ENCODE data around the gene HDGF.

The HDGF gene

DNA sequence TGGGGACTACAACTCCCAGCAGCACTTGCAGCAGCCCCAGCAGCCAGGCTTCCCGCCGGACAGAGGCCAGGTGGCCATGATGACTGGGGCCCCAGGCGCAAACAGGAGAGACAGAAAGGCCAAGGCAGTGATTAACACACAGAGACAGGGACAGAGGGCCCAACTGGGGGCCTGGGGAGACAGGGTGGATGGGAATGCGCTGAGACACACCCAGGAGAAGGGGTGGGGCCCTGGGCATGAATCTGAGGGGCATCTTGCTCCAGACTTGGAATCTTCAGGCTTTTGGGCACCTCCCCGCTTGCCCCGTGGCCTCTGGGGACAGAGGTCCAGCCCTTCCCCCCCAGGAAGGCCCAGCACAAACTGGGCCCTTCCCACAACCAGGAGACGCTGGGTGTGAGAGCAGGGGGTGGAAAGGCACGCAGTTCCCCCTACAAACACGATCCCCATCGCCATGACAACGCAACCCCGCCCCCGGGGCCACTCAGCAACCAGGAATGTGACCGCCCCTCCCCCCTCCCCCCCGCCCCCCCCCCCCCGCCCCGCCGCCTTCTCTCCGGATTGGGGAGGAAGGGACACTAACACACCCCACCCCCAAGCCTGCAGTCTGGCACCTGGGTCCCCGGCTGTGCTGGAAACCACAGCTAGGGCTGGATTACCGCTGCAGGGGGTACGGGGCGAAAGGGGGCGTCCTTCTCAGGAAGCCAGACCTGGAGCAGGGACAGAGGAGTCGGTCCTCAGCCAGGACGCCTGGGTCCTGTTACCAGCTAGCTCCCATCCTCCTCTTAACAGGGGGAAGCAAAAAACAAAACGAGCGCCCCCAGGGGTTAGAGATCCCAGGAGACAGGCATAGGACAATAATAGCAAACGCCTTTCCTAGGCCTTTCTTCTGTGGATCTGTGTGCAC is 4.5 kb downstream of the HDGF start:
- peak; percentile 86 for DNase-seq (ENCODE audit: low read depth)

DNA sequence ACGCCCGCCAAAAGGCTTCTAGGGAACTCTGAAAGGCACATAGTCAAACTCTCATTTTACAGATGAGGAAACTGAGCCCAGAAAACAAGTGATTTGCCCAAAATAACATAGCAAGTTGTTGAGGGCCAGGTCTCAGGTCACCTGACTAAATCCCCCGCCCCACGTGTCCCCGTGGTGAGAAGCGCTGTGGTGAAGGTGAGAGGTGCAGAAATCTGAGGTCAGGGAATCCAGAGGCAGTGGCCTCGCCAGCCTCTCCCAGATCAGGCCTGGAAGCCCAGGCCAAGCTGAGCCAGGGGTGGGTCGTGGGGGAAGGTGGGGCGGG is 5.1 kb downstream of the HDGF start:
- no peak for DNase-seq (ENCODE audit: low read depth)

GRCh38 chr1:156745881-156746280 is 5.6 kb downstream of the HDGF start:
- no peak for DNase-seq (ENCODE audit: low read depth)

DNA sequence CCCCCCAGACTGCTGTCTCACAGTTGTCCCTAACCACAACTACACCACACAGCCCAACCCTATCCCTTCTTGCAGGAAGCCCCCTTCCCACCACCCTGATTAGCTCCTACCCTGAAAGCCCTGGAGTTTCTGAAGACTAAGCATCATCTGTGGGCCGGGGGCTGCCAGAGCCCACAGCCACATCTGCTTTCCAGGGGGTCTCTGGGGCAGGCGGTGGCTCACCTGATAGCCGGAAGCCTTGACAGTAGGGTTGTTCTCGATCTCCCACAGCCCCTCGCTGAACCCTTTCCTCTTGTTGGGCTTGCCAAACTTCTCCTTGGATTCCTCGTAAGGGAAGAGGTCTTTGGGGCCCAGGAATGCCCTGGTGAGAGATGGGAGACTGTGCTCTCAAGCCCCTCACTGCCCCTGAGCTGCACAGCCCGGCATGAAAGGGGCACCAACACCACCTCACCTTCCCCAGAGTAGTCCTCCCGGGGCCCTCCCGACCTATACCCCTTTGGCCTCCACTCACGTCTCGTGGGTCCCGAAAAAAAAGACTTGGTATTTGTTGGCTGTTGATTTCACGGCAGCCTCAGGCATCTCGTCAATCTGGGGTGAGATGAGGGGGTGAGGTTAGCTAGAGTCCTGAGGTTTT is 6.6 kb downstream of the HDGF start:
- no peak for DNase-seq (ENCODE audit: low read depth)

- no peak for DNase-seq (ENCODE audit: low read depth)
Measured at GRCh38 chr1:156744344-156744743, 7.1 kb downstream of the HDGF start.

- no peak for DNase-seq (ENCODE audit: low read depth)
Measured at GRCh38 chr1:156743367-156744302, 7.8 kb downstream of the HDGF start.

DNA sequence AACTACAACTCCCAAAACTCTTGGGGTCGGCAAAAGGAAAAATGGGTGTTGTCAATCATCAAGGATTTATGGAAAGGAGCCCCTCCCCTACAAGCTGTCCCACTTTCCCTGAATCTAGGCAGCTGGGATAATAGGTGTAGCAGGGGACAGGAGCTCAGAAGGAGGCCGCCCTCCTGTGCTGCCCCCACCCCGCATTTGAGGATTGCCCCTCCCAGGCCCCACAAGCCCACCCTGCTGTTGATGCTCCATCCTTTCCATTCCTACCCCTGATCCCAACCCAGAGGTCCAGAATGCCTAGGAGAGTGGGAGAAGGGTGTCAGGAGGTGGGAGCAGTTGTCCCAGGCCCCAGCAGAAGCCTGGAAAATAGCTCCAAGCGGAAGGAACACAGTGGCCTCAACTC is 8.7 kb downstream of the HDGF start:
- DNase-seq (ENCODE audit: low read depth), result no peak

DNA sequence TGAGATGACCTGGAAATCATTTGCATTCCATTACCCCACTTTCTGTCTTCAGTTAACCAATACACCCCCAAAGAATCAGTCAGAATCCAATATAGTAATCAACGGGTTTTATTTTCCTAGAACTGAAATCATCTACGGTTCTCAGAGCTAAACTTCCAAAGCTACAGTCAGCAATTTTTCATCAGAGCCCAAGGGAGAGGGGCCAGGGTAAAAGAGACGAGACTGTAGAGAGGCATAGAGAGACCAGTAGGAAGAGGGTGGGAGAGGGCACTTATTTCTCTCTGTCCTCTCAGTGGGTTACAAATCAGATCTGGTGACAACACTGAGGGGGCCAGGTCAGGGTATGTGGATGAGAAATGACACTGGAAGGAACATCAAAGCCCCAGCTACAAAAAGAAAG is 9.5 kb downstream of the HDGF start:
- DNase-seq (ENCODE audit: low read depth), result no peak

DNA sequence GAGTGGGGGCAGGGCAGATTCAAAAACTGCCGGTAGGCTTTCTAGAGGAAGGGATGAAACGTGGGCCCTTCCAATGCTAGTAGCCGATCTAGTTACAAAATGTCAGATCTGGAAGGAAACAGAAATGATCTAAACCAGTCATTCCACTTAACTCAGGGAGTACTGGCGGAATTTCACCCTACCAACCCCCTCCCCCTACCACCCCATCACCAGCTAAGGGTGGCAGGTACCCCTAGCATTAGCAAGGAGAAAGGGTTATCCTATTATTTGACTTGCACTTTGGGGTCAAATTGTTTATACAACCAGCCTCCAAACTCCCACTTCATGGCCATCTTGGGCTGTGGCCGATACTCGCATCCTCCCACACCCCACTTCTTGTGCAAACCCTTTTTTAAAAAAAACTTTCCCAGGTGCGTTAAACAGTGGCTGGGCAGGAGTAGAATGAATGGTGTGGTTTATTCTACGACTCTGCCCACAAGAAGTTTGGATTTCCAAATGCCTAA is 9.9 kb downstream of the HDGF start:
- no peak for DNase-seq (ENCODE audit: low read depth)

GRCh38 chr1:156740741-156741480 is 10.6 kb downstream of the HDGF start, which contains the start of gene MRPL24:
Gene MRPL24, minus strand, starts transcription at chr1:156741088. Its CDS starts 2,384 bp downstream, at chr1:156738704.
- peak; percentile 100 for DNase-seq (ENCODE audit: low read depth)

- no peak for DNase-seq (ENCODE audit: low read depth)
Measured at GRCh38 chr1:156740237-156740740, 11.2 kb downstream of the HDGF start.

DNA sequence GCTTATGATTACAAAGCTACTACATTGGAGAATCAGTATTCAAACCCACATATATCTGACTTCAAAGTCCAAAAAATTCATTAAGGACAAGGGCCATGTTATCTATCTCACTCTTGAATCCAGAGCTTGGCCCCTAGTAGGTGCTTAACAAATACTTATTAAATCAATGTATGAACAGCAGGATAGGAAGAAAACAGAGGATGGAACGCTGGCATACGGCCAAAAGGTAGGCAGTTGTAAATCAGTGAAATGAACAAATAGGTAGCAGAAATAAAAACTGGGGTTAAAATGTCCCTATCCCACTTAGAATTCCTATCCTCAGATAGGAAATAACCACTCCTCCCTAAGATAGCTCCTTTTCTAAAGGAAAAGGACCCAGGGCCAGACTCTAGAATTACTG is 12.6 kb downstream of the HDGF start:
- no peak for DNase-seq (ENCODE audit: low read depth)

GRCh38 chr1:156738407-156738806 is 13.1 kb downstream of the HDGF start:
- DNase-seq (ENCODE audit: low read depth), result no peak

DNA sequence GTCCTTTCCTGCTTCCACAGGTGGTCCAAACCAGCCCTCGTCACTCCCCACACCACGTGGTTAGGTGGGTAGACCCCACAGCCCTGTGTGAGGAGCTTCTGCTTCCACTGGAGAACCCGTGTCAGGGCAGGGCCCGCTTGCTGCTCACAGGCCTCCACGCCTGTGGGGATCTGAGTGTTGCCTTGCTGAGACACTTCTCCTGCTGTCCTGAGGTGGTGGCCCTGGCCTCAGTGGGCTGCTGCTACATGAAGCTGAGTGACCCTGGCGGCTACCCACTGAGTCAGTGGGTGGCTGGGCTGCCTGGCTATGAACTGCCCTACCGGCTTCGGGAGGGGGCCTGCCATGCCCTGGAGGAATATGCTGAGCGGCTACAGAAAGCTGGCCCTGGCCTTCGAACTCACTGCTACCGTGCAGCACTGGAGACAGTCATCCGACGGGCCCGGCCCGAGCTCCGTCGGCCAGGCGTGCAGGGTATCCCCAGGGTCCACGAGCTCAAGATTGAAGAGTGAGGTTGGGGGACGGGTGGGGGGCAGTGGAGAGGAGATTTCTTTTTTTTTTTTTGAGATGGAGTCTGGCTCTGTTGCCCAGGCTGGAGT is 17.4 kb downstream of the HDGF start:
- no peak for DNase-seq (ENCODE audit: low read depth)

- DNase-seq (ENCODE audit: low read depth), result peak; percentile 98
Measured at GRCh38 chr1:156728599-156729462, 22.6 kb downstream of the HDGF start, which contains the start of gene ISG20L2. Gene ISG20L2, minus strand, starts transcription at chr1:156728766. Its CDS starts 1,114 bp downstream, at chr1:156727652.

DNA sequence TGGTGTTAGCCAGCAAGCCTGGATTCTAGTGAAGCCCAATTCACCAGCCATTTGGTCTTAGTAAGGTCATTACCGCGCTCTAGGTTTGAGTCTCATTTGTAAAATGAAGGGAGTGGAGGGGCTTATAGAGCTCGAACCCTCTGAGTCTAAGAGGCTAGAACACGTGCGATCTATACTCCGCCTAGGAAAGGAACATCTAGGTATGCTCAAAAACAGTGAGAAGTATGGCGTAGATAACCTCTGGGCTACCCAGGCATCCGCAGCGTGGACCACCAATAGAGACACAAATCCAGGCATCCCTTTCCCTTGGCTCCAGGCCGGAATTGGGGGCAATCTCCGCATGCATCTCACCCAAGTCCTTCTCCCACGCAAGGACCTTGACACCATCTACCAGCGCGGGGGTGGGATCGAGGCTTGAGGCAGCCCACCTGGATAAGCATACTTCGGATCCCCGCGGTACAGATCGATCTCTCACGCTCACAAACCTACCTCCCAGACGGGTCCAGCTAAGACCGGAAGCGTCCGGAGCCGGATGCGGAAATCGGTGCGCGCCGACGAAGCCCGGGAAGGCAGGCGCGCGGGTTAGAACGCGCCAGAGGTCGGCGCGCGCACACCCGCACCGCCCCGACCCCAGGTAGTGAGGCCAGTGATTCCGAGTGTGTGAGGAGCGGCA is 23.4 kb downstream of the HDGF start, which contains the start of gene METTL25B:
METTL25B (plus strand) TSS at position 544 of the 673 bp plus-strand sequence. CDS start 636 bp downstream, outside the sequence.
- DNase-seq (ENCODE audit: low read depth), result no peak

DNA sequence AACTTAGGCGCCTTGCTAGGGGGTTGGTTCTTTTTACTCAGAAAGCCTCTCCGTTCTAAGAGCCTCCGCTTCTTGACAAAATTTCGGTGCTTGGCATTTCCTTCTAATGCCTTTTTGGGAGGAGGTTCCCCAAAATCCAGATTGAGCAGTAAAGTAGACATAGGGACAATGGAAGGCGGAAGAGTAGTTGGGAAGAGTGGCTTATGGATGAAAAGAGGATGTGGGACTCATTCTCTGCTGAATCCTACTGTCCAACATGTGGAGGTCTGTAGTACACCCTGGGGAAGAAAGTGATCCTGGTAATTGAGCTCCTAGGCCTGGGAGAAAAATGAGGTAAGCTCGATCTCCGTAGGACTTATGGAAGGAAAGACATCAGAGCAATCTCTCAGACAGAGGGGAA is 24.0 kb downstream of the HDGF start:
- no peak for DNase-seq (ENCODE audit: low read depth)

DNA sequence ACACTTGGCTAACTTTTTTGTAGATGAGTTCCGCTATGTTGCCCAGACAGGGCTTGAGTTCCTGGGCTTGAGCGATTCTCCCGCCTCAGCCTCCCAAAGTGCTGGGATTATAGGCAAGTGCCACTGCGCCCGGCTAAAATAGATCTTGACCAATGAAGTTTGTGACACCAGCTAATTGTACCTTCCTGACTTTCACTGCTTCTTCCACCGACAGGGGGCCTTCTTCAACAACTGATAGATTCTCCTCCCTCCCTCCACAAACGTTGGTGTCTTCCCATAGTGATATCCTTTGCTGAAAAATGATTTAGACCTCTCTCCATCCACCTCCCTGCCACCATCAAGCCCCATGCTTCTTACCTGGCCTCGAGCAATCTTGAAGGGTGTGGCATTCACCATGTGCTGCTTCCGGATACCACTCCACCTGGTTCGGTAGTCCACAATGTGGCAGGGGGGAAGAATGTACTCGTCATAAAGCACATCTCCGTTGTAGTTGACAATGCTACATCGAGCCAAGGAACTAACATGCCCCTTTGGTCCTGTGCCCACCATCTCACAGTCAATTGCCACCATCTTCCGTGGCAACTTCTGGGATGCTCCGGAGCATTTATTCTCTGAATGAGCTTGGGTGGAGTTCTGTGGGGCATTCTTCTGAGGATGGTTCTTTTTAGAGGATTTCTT is 24.8 kb downstream of the HDGF start:
- DNase-seq (ENCODE audit: low read depth), result peak; percentile 58
